Glutamatergic neuron (in vitro differentiated cells): ENCODE results near the gene WDR88. TPM values are rescaled to one million over a fixed set of nuclear protein-coding genes. Genes with fewer than 3 reads are reported as not detected.

Source experiments
- DNase-seq: peaks from one replicate; pipeline ENCODE4 v3.0.0; 2022
- H3K27ac Mint-ChIP-seq: one replicate; pipeline ENCODE4 v1.8.0; 2020; ENCODE audit warnings: mild to moderate bottlenecking, mixed read lengths, inconsistent platforms; ENCODE audit not compliant: unreplicated experiment
- H3K27me3 Mint-ChIP-seq: one replicate; pipeline ENCODE4 v1.8.0; 2020; ENCODE audit warnings: mild to moderate bottlenecking, moderate library complexity, mixed read lengths, inconsistent platforms; ENCODE audit not compliant: unreplicated experiment
- H3K36me3 Mint-ChIP-seq: one replicate; pipeline ENCODE4 v1.8.0; 2020; ENCODE audit warnings: mild to moderate bottlenecking, mixed read lengths, inconsistent platforms; ENCODE audit not compliant: unreplicated experiment
- H3K4me1 Mint-ChIP-seq: one replicate; pipeline ENCODE4 v1.8.0; 2020; ENCODE audit warnings: mild to moderate bottlenecking, low read depth, mixed read lengths, inconsistent platforms; ENCODE audit not compliant: unreplicated experiment
- H3K4me3 Mint-ChIP-seq: one replicate; pipeline ENCODE4 v1.8.0; 2020; ENCODE audit warnings: mild to moderate bottlenecking, mixed read lengths, inconsistent platforms; ENCODE audit not compliant: unreplicated experiment
- H3K9me3 Mint-ChIP-seq: one replicate; pipeline ENCODE4 v1.8.0; 2020; ENCODE audit warnings: mild to moderate bottlenecking, moderate library complexity, mixed read lengths, inconsistent platforms; ENCODE audit not compliant: unreplicated experiment
- CTCF ChIP-seq: fragments of 200-600 bp; sonication (generic); IDR thresholded peaks from one replicate; pipeline ENCODE4 v1.5.0; 2021; ENCODE audit not compliant: partially characterized antibody, unreplicated experiment
- total RNA-seq: library from RNA; stranded (reverse); fragmentation: NEBNext Ultra II Directional; extraction: Animal tissue kit (Norgen Biotek cat#: 25700); gene quantifications from one replicate; pipeline ENCODE4 v1.2.1, GENCODE V29; 2021; ENCODE audit not compliant: unreplicated experiment

Gene WDR88
- total RNA-seq, 1 donor from 2014 or later, result not detected

DNA sequence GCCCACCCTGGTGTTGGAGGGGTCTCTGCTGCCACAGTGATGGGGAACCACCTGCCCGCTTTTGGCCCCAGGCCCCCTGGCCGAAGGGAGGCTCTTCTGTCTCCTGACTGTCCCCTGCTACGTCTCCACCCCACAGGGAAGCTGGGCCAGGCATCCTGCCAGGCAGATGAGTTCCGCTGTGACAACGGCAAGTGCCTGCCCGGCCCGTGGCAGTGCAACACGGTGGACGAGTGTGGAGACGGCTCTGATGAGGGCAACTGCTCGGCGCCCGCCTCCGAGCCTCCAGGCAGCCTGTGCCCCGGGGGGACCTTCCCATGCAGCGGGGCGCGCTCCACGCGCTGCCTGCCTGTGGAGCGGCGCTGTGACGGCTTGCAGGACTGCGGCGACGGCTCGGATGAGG lies 73.2 kb downstream of the WDR88 start:
- no peak for DNase-seq
- H3K36me3 Mint-ChIP-seq, result peaks cover 6% of the 10 kb centered on the region
- no peak overlapping the region for H3K27ac Mint-ChIP-seq
- H3K9me3 Mint-ChIP-seq, result peaks cover 2% of the 10 kb centered on the region
- no peak overlapping the region for H3K4me3 Mint-ChIP-seq
- H3K27me3 Mint-ChIP-seq, result peaks cover 5% of the 10 kb centered on the region
- no peaks in the 10 kb centered on the region for H3K4me1 Mint-ChIP-seq
- TF ChIP-seq CTCF, result no peak

DNA sequence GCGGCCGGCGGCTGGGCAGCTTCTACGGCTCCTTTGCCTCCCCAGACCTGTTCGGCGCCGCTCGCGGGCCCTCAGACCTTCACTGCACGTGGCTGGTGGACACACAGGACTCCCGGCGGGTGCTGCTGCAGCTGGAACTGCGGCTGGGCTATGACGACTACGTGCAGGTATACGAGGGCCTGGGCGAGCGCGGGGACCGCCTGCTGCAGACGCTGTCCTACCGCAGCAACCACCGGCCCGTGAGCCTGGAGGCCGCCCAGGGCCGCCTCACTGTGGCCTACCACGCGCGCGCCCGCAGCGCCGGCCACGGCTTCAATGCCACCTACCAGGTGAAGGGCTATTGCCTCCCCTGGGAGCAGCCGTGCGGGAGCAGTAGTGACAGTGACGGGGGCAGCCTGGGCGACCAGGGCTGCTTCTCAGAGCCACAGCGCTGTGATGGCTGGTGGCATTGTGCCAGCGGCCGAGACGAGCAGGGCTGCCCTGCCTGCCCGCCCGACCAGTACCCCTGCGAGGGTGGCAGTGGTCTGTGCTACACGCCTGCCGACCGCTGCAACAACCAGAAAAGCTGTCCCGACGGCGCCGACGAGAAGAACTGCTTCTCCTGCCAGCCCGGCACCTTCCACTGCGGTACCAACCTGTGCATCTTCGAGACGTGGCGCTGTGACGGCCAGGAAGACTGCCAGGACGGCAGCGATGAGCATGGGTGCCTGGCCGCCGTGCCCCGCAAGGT lies 73.8 kb downstream of the WDR88 start:
- no peak overlapping the region for H3K27ac Mint-ChIP-seq
- peaks cover 5% of the 10 kb centered on the region for H3K27me3 Mint-ChIP-seq
- no peak for TF ChIP-seq CTCF
- peaks cover 6% of the 10 kb centered on the region for H3K36me3 Mint-ChIP-seq
- peaks cover 2% of the 10 kb centered on the region for H3K9me3 Mint-ChIP-seq
- DNase-seq, result no peak
- H3K4me1 Mint-ChIP-seq, result no peaks in the 10 kb centered on the region
- H3K4me3 Mint-ChIP-seq, result no peak overlapping the region

- Mint-ChIP-seq H3K9me3 (peaks cover 2% of the 10 kb centered on the region), H3K36me3 (peaks cover 6% of the 10 kb centered on the region), H3K27ac (no peak overlapping the region), H3K4me3 (no peak overlapping the region), H3K27me3 (peaks cover 5% of the 10 kb centered on the region), H3K4me1 (no peaks in the 10 kb centered on the region)
- TF ChIP-seq CTCF, result no peak
- DNase-seq, result no peak
Measured at GRCh38 chr19:33206261-33207039, 74.5 kb downstream of the WDR88 start.

- H3K27ac Mint-ChIP-seq, result no peak overlapping the region
- DNase-seq, result no peak
- TF ChIP-seq CTCF, result no peak
- H3K36me3 Mint-ChIP-seq, result peaks cover 6% of the 10 kb centered on the region
- no peak overlapping the region for H3K4me3 Mint-ChIP-seq
- no peaks in the 10 kb centered on the region for H3K4me1 Mint-ChIP-seq
- peaks cover 5% of the 10 kb centered on the region for H3K27me3 Mint-ChIP-seq
- peaks cover 2% of the 10 kb centered on the region for H3K9me3 Mint-ChIP-seq
Measured at GRCh38 chr19:33207040-33207620, 75.2 kb downstream of the WDR88 start.

- Mint-ChIP-seq H3K27ac (no peak overlapping the region), H3K4me1 (no peaks in the 10 kb centered on the region), H3K4me3 (no peak overlapping the region), H3K9me3 (peaks cover 1% of the 10 kb centered on the region), H3K36me3 (peaks cover 3% of the 10 kb centered on the region), H3K27me3 (peaks cover 5% of the 10 kb centered on the region)
- no peak for TF ChIP-seq CTCF
- no peak for DNase-seq
Measured at GRCh38 chr19:33207903-33208302, 76.0 kb downstream of the WDR88 start.
